GM21528 (cell line): Measurements from ENCODE around the gene ENDOD1.

Source experiments
- ATAC-seq: cut with Tn5 transposase; IDR thresholded peaks from one replicate; pipeline ENCODE4 v1.9.1; 2021; ENCODE audit warnings: mild to moderate bottlenecking, moderate library complexity; ENCODE audit not compliant: unreplicated experiment, low FRiP score

Gene ENDOD1

GRCh38 chr11:95140397-95141033 lies 50.9 kb downstream of the ENDOD1 start:
- ATAC-seq = no peak

GRCh38 chr11:95142431-95142830 lies 52.8 kb downstream of the ENDOD1 start:
- ATAC-seq = no peak

- ATAC-seq = no peak
Measured at GRCh38 chr11:95143106-95143681, 53.5 kb downstream of the ENDOD1 start.

- ATAC-seq = no peak
Measured at GRCh38 chr11:95144313-95145235, 54.9 kb downstream of the ENDOD1 start.

- no peak for ATAC-seq
Measured at GRCh38 chr11:95145430-95146060, 55.9 kb downstream of the ENDOD1 start.

- no peak for ATAC-seq
Measured at GRCh38 chr11:95147364-95147905, 57.8 kb downstream of the ENDOD1 start.

- ATAC-seq = no peak
Measured at GRCh38 chr11:95148406-95148805, 58.8 kb downstream of the ENDOD1 start.

GRCh38 chr11:95148938-95149337 lies 59.3 kb downstream of the ENDOD1 start:
- ATAC-seq = no peak

GRCh38 chr11:95149651-95150364 lies 60.2 kb downstream of the ENDOD1 start:
- no peak for ATAC-seq

GRCh38 chr11:95150956-95151684 lies 61.5 kb downstream of the ENDOD1 start:
- peak; percentile 93 for ATAC-seq

- no peak for ATAC-seq
Measured at GRCh38 chr11:95152876-95153856, 63.5 kb downstream of the ENDOD1 start.

GRCh38 chr11:95153857-95154246 lies 64.2 kb downstream of the ENDOD1 start:
- ATAC-seq = no peak

GRCh38 chr11:95154514-95154913 lies 64.9 kb downstream of the ENDOD1 start:
- ATAC-seq = no peak

GRCh38 chr11:95155385-95155784 lies 65.7 kb downstream of the ENDOD1 start:
- ATAC-seq = no peak

GRCh38 chr11:95156133-95156721 lies 66.6 kb downstream of the ENDOD1 start:
- ATAC-seq = no peak

- no peak for ATAC-seq
Measured at GRCh38 chr11:95156916-95157541, 67.4 kb downstream of the ENDOD1 start.

- no peak for ATAC-seq
Measured at GRCh38 chr11:95157824-95158223, 68.2 kb downstream of the ENDOD1 start.
